Testis (tissue), 3 donors: ENCODE results near the gene PCDHGC5. TPM values are rescaled to one million over a fixed set of nuclear protein-coding genes. Genes with fewer than 3 reads are reported as not detected.

ENCODE experiments used
- DNase-seq: peaks from one replicate; pipeline ENCODE4 v3.0.0-alpha.2; 2019
- H3K27ac ChIP-seq, 2 donors: fragments of 200-600 bp; sonication (generic); one replicate each; pipeline ENCODE4 v1.5.1; 2019
- H3K27me3 ChIP-seq: fragments of 200-600 bp; sonication (generic); one replicate; pipeline ENCODE4 v1.5.1; 2019
- H3K36me3 ChIP-seq: fragments of 200-600 bp; sonication (generic); one replicate; pipeline ENCODE4 v1.5.1; 2017; ENCODE audit warnings: low read depth; ENCODE audit errors: missing control alignments
- H3K4me1 ChIP-seq: fragments of 200-600 bp; sonication (generic); one replicate; pipeline ENCODE4 v1.5.1; 2019
- H3K4me3 ChIP-seq, 2 donors: fragments of 200-600 bp; sonication (generic); one replicate each; pipeline ENCODE4 v1.5.1; 2017 to 2019
- H3K9me3 ChIP-seq: fragments of 200-600 bp; sonication (generic); one replicate; pipeline ENCODE4 v1.5.1; 2017
- POLR2A ChIP-seq: fragments of 450-650 bp; IDR thresholded peaks from one replicate; pipeline ENCODE4 v1.6.1; 2017; ENCODE audit warnings: antibody characterized with exemption, mild to moderate bottlenecking, moderate library complexity
- WGBS, 2 donors: methylation state at CpG; one replicate each; pipeline ENCODE4 v1.1.5; 2018; 5-methylcytosine and 5-hydroxymethylcytosine counted together
- intact Hi-C: fragments of 100-400 bp; cut with DNase I; formaldehyde crosslinking; loops from one replicate; pipeline ENCODE4 v1.15.1; 2023; ENCODE audit warnings: low total_unique reads
- polyA plus RNA-seq: library from polyadenylated mRNA; stranded (reverse); fragments of 350-450 nt; fragmentation: Illumina TruSeq; extraction: RNeasy Lipid Tissue Mini Kit (QIAGEN cat#74804); gene quantifications from one replicate; pipeline ENCODE4 v1.2.3, GENCODE V29; 2014; ENCODE audit warnings: low read depth, low replicate concordance; ENCODE audit not compliant: insufficient read depth
- total RNA-seq, 2 donors: library from RNA; depleted of rRNA; stranded (reverse); fragments of >200 nt; gene quantifications; one replicate each; pipeline ENCODE4 v1.2.3, GENCODE V29; 2016
- TF ChIP-seq, protein P1 (sequence below), 3 experiments: fragments of 450-650 bp in 2 of 3; fragments of 200-600 bp in 1 of 3; sonication (generic) in 1 of 3; IDR thresholded peaks; one replicate each; pipeline ENCODE4 v1.5.1; 2016 to 2019; ENCODE audit warnings: antibody characterized with exemption in 3 of 3, mild to moderate bottlenecking in 2 of 3, moderate library complexity in 1 of 3

PCDHGC5 gene
- total and polyA plus RNA-seq, 3 donors from 2014 or later: 0.50 to 5.4 (median 4.9) TPM

DNA sequence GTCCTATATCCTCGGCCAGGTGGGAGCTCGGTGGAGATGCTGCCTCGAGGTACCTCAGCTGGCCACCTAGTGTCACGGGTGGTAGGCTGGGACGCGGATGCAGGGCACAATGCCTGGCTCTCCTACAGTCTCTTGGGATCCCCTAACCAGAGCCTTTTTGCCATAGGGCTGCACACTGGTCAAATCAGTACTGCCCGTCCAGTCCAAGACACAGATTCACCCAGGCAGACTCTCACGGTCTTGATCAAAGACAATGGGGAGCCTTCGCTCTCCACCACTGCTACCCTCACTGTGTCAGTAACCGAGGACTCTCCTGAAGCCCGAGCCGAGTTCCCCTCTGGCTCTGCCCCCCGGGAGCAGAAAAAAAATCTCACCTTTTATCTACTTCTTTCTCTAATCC is 11.1 kb upstream of the PCDHGC5 start:
- Histone ChIP-seq H3K27me3 (no peaks in the 10 kb centered on the region), H3K4me1 (peaks cover 14% of the 10 kb centered on the region), H3K9me3 (no peaks in the 10 kb centered on the region), H3K36me3 (no peaks in the 10 kb centered on the region), H3K4me3 (no peak overlapping the region), H3K27ac (no peak overlapping the region)
- DNase-seq: no peak
- 53 to 59% methylated on average over 7 to 13 of the region's 13 CpGs for WGBS, 2 donors
- intact Hi-C loops: loop anchor here (5.0 kb wide), 1 partner anchor 34 kb away; no protein-coding TSS in a partner anchor
- no peak for TF ChIP-seq POLR2A
- TF ChIP-seq, protein P1, sequence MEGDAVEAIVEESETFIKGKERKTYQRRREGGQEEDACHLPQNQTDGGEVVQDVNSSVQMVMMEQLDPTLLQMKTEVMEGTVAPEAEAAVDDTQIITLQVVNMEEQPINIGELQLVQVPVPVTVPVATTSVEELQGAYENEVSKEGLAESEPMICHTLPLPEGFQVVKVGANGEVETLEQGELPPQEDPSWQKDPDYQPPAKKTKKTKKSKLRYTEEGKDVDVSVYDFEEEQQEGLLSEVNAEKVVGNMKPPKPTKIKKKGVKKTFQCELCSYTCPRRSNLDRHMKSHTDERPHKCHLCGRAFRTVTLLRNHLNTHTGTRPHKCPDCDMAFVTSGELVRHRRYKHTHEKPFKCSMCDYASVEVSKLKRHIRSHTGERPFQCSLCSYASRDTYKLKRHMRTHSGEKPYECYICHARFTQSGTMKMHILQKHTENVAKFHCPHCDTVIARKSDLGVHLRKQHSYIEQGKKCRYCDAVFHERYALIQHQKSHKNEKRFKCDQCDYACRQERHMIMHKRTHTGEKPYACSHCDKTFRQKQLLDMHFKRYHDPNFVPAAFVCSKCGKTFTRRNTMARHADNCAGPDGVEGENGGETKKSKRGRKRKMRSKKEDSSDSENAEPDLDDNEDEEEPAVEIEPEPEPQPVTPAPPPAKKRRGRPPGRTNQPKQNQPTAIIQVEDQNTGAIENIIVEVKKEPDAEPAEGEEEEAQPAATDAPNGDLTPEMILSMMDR (IDR thresholded peaks at IDR 0.05): no peak

DNA sequence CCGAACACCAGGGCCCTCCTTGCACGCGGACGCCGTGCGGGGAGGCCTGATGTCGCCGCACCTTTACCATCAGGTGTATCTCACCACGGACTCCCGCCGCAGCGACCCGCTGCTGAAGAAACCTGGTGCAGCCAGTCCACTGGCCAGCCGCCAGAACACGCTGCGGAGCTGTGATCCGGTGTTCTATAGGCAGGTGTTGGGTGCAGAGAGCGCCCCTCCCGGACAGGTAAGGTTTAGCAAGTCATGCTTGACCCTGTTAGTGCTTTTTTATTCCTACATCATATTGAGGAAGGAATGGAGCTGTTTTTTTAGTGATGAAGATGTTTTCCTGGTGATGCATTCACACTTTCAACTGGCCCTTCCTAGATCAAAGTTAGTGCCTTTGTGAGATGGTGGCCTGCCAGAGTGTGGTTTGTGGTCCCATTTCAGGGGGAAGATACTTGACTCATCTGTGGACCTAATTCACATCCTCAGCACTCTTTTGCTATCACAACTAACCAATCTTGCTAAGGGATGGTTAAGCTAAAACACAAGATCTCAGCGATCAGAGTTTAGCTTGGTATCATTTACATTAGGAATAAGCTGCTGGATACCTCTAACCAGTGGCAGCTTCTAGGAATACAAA is 10.4 kb upstream of the PCDHGC5 start:
- no peaks in the 10 kb centered on the region for H3K27me3 ChIP-seq
- intact Hi-C loops: loop anchor here (5.0 kb wide), 1 partner anchor 34 kb away; no protein-coding TSS in a partner anchor
- H3K36me3 ChIP-seq: no peaks in the 10 kb centered on the region
- no peak for DNase-seq
- H3K9me3 ChIP-seq: no peaks in the 10 kb centered on the region
- no peak overlapping the region for H3K4me3 ChIP-seq
- H3K27ac ChIP-seq: no peak overlapping the region
- H3K4me1 ChIP-seq: peaks cover 14% of the 10 kb centered on the region
- 28 to 39% methylated on average over 9 to 17 of the region's 20 CpGs for WGBS, 2 donors
- TF ChIP-seq, protein P1 (IDR thresholded peaks at IDR 0.05): no peak
- TF ChIP-seq POLR2A: no peak

DNA sequence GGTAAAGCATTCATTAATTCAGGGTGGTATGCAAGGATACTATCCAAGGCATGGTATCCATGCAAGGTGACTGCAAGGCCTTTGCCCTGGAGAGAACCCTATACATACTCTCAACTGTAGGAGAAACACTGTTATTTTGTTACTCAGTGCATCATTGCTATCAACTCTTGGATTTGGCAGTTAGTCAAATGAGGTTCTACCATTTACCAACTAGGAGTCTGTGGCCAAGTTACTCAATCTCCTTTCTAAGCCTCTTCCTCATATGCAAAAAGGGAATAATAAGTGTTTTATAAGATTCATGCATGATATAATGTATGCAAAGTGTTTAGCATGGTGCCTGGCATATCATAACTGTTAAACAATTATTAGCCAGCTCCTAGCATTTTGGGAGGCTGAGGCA is 9.1 kb upstream of the PCDHGC5 start:
- no peak for DNase-seq
- TF ChIP-seq, protein P1 (IDR thresholded peaks at IDR 0.05): no peak
- no peak for TF ChIP-seq POLR2A
- no peak overlapping the region for H3K27ac ChIP-seq
- no peaks in the 10 kb centered on the region for H3K36me3 ChIP-seq
- no peak overlapping the region for H3K4me3 ChIP-seq
- H3K27me3 ChIP-seq: no peaks in the 10 kb centered on the region
- H3K4me1 ChIP-seq: peaks cover 18% of the 10 kb centered on the region
- H3K9me3 ChIP-seq: no peaks in the 10 kb centered on the region
- intact Hi-C loops: loop anchor here (5.0 kb wide), 1 partner anchor 33 kb away; no protein-coding TSS in a partner anchor

DNA sequence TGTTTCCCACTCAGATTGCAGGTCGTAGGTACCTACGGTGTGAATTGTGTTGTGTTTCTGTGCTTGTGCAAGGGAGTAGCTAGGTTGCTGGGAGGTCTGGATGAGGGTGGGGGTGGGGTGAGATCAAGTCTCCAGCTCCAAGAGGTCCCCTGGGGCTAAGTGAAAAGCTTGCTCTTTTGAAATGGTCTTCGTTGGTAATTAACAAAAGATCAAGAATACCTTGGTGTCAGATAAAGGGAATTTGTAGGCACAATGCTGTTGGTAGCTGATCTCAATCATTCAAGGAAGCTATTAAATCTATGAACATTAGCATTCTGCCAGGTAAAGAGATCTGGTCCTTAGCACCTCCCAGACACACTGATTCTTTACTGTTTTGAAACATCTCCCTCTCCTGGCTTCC is 5.0 kb upstream of the PCDHGC5 start:
- TF ChIP-seq POLR2A: no peak
- TF ChIP-seq, protein P1 (IDR thresholded peaks at IDR 0.05): no peak
- H3K4me1 ChIP-seq: peaks cover 5% of the 10 kb centered on the region
- H3K9me3 ChIP-seq: no peaks in the 10 kb centered on the region
- no peaks in the 10 kb centered on the region for H3K36me3 ChIP-seq
- WGBS, 2 donors: 36 to 55% methylated on average over 3 of the region's 3 CpGs
- H3K4me3 ChIP-seq: no peak overlapping the region
- no peak overlapping the region for H3K27ac ChIP-seq
- intact Hi-C loops: no loop called here
- DNase-seq: no peak
- H3K27me3 ChIP-seq: no peaks in the 10 kb centered on the region

DNA sequence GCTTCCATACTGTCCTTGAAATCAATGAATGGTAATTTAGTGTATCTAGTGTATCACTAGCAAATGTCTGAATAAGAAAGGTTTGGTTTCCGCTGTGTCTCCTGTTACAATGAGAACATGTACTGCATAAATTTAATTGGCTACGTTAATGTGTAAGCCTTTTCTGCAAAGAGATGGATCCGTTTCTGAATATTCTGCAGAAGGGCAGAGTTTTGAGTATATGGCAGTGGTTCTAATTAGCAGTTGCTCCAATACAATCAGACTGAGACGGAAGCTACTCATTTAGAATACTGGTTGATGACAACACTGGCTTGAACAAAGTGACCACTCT is 4.6 kb upstream of the PCDHGC5 start:
- peaks cover 5% of the 10 kb centered on the region for H3K4me1 ChIP-seq
- DNase-seq: no peak
- 33 to 47% methylated on average over 4 of the region's 4 CpGs for WGBS, 2 donors
- no peaks in the 10 kb centered on the region for H3K36me3 ChIP-seq
- no peak overlapping the region for H3K27ac ChIP-seq
- no peaks in the 10 kb centered on the region for H3K9me3 ChIP-seq
- H3K27me3 ChIP-seq: no peaks in the 10 kb centered on the region
- H3K4me3 ChIP-seq: no peak overlapping the region
- TF ChIP-seq, protein P1 (IDR thresholded peaks at IDR 0.05): no peak
- TF ChIP-seq POLR2A: no peak
- intact Hi-C loops: no loop called here
